HL-60 (cell line): ENCODE results near the gene TMEM30A.

Experiments used
- DNase-seq, 2 experiments: peaks; one replicate each; pipeline ENCODE4 v3.0.0-alpha.2; 2010 to 2020; ENCODE audit warnings: low read depth in 1 of 2, low spot score in 1 of 2
- H3K27ac ChIP-seq: fragments of 250-450 bp; sonication (Bioruptor Pico); replicated peaks from 2 replicates; pipeline ENCODE4 v1.5.1; 2020; ENCODE audit warnings: mild to moderate bottlenecking, moderate library complexity
- H3K27me3 ChIP-seq: fragments of 250-450 bp; sonication (Bioruptor Pico); 2 replicates; pipeline ENCODE4 v1.5.1; 2021; ENCODE audit warnings: mild to moderate bottlenecking, moderate library complexity; ENCODE audit not compliant: insufficient read depth, poor library complexity, severe bottlenecking
- H3K4me3 ChIP-seq: replicated peaks from 2 replicates; pipeline ENCODE4 v1.5.1; 2011; ENCODE audit warnings: mild to moderate bottlenecking, control low read depth, low read length; ENCODE audit not compliant: insufficient read depth
- CTCF ChIP-seq: IDR thresholded peaks from one replicate; pipeline ENCODE4 v1.5.1; 2011; ENCODE audit warnings: low read length, control low read depth, inconsistent platforms; ENCODE audit not compliant: insufficient read depth
- GABPA ChIP-seq: IDR thresholded peaks from 2 replicates; pipeline ENCODE4 v1.6.1; 2012; ENCODE audit warnings: low read depth
- POLR2AphosphoS5 ChIP-seq: IDR thresholded peaks from 2 replicates; pipeline ENCODE4 v1.6.1; 2012; ENCODE audit warnings: low read depth
- REST ChIP-seq: IDR thresholded peaks from 2 replicates; pipeline ENCODE4 v1.6.1; 2012; ENCODE audit warnings: low read depth; ENCODE audit not compliant: insufficient replicate concordance
- SPI1 ChIP-seq: IDR thresholded peaks from 2 replicates; pipeline ENCODE4 v1.6.1; 2012; ENCODE audit warnings: low read depth, mild to moderate bottlenecking, borderline replicate concordance

The TMEM30A gene

GRCh38 chr6:75257343-75258087 lies 27.1 kb downstream of the TMEM30A start:
- no peak for TF ChIP-seq SPI1
- no peak for TF ChIP-seq POLR2AphosphoS5
- no peak for TF ChIP-seq REST
- TF ChIP-seq GABPA, result no peak
- TF ChIP-seq CTCF, result no peak
- no peaks in the 10 kb centered on the region for H3K27me3 ChIP-seq
- no peak for DNase-seq

GRCh38 chr6:75250552-75250951 lies 34.0 kb downstream of the TMEM30A start:
- TF ChIP-seq SPI1 (no peak), GABPA (no peak), CTCF (no peak), POLR2AphosphoS5 (no peak), REST (no peak)
- DNase-seq, result no peak
- no peak overlapping the region for H3K4me3 ChIP-seq
- H3K27ac ChIP-seq, result no peak overlapping the region
- no peaks in the 10 kb centered on the region for H3K27me3 ChIP-seq

More at GRCh38 chr6:75257343-75258087, 27.1 kb downstream of the TMEM30A start:
- Histone ChIP-seq H3K4me3 (no peak overlapping the region), H3K27ac (no peak overlapping the region)

- H3K27me3 ChIP-seq, result no peaks in the 10 kb centered on the region
- H3K4me3 ChIP-seq, result no peak overlapping the region
- TF ChIP-seq REST (no peak), SPI1 (no peak), CTCF (no peak), GABPA (no peak), POLR2AphosphoS5 (no peak)
- no peak for DNase-seq
- H3K27ac ChIP-seq, result no peak overlapping the region
Observed at GRCh38 chr6:75249837-75250236, 34.8 kb downstream of the TMEM30A start.
